Measurements from ENCODE around the gene PLEKHF1.

PLEKHF1 gene

GRCh38 chr19:29724102-29724641 is 58.9 kb downstream of the PLEKHF1 start:
- TF ChIP-seq CTCF (conservative IDR thresholded peaks at IDR 0.05) (no peak), ZFX (IDR thresholded peaks at IDR 0.05) (no peak)
- no peak overlapping the region for H3K27ac ChIP-seq

- H3K27ac ChIP-seq, result no peak overlapping the region
- TF ChIP-seq CTCF (conservative IDR thresholded peaks at IDR 0.05) (no peak), ZFX (IDR thresholded peaks at IDR 0.05) (no peak)
These were observed 59.5 kb downstream of the PLEKHF1 start for GRCh38 chr19:29724746-29725145.
